Thyroid gland (tissue), 4 donors: ENCODE results near the gene LSAMP.

Experiments
- CTCF ChIP-seq, 6 experiments: fragments of 200-600 bp in 3 of 6; fragments of 450-650 bp in 3 of 6; sonication (generic) in 3 of 6; IDR thresholded peaks; one replicate each; pipeline ENCODE4 v1.5.1; 2016 to 2019; ENCODE audit warnings: antibody characterized with exemption in 6 of 6, mild to moderate bottlenecking in 2 of 6, inconsistent platforms in 1 of 6, moderate library complexity in 1 of 6
- POLR2A ChIP-seq, 2 donors: fragments of 450-650 bp; IDR thresholded peaks; one replicate each; pipeline ENCODE4 v1.6.1; 2017; ENCODE audit warnings: antibody characterized with exemption in 2 of 2, mild to moderate bottlenecking in 2 of 2, moderate library complexity in 1 of 2

GRCh38 chr3:115999001-115999585 lies 446.2 kb downstream of the LSAMP start:
- TF ChIP-seq CTCF (IDR thresholded peaks at IDR 0.05) (no peak), POLR2A (IDR thresholded peaks at IDR 0.05) (no peak)
